Osteoblast (primary cell): ENCODE measurements around the gene KMT5C. TPM values are rescaled to one million over a fixed set of nuclear protein-coding genes. Genes with fewer than 3 reads are reported as not detected.

Source experiments
- DNase-seq: peaks from one replicate; pipeline ENCODE4 v3.0.0; 2011; ENCODE audit warnings: low spot score, mixed read lengths; ENCODE audit not compliant: insufficient read length; ENCODE audit errors: missing footprints
- H2AFZ ChIP-seq: 2 replicates; pipeline ENCODE4 v1.6.0; 2011; ENCODE audit warnings: mild to moderate bottlenecking, low read length
- H3K27ac ChIP-seq: 2 replicates; pipeline ENCODE4 v1.5.1; 2011; ENCODE audit warnings: mild to moderate bottlenecking, low read depth, low read length, moderate library complexity
- H3K27me3 ChIP-seq: 2 replicates; pipeline ENCODE4 v1.6.0; 2012; ENCODE audit warnings: mild to moderate bottlenecking, control low read depth, inconsistent platforms, low read length, moderate library complexity; ENCODE audit not compliant: insufficient read depth
- H3K36me3 ChIP-seq: 2 replicates; pipeline ENCODE4 v1.5.1; 2011; ENCODE audit warnings: mild to moderate bottlenecking, low read length, control low read depth, moderate library complexity; ENCODE audit not compliant: insufficient read depth
- H3K4me1 ChIP-seq: 2 replicates; pipeline ENCODE4 v1.5.1; 2011; ENCODE audit warnings: mild to moderate bottlenecking, low read length, control low read depth, moderate library complexity; ENCODE audit not compliant: insufficient read depth
- H3K4me2 ChIP-seq: 2 replicates; pipeline ENCODE4 v1.6.0; 2011; ENCODE audit warnings: mild to moderate bottlenecking, low read length; ENCODE audit not compliant: insufficient read depth
- H3K4me3 ChIP-seq: fragments of 200-600 bp; sonication (generic); 3 replicates; pipeline ENCODE4 v1.5.1; 2012; ENCODE audit warnings: mild to moderate bottlenecking, low read length, inconsistent platforms; ENCODE audit not compliant: insufficient read depth
- H3K79me2 ChIP-seq: 2 replicates; pipeline ENCODE4 v1.6.0; 2012; ENCODE audit warnings: mild to moderate bottlenecking, low read length, control low read depth, inconsistent platforms; ENCODE audit not compliant: insufficient read depth
- H3K9me3 ChIP-seq: 2 replicates; pipeline ENCODE4 v1.5.1; 2011; ENCODE audit warnings: low read depth, low read length, control low read depth
- H4K20me1 ChIP-seq: 2 replicates; pipeline ENCODE4 v1.6.0; 2012; ENCODE audit warnings: mild to moderate bottlenecking, low read length, control low read depth; ENCODE audit not compliant: insufficient read depth
- CTCF ChIP-seq: IDR thresholded peaks from 2 replicates; pipeline ENCODE4 v1.5.1; 2011; ENCODE audit warnings: mild to moderate bottlenecking, low read depth, low read length, moderate library complexity; ENCODE audit errors: extremely low read depth
- total RNA-seq: library from RNA; depleted of rRNA; stranded (reverse); fragments of >200 nt; gene quantifications from 2 replicates; pipeline ENCODE4 v1.2.3, GENCODE V29; 2012

KMT5C gene
- total RNA-seq, 1 donor: 10.9 TPM

- DNase-seq: peak; percentile 84
- Histone ChIP-seq H3K36me3 (peaks cover 49% of the 10 kb centered on the region), H3K4me1 (peaks cover 35% of the 10 kb centered on the region), H3K4me2 (peak overlapping the region; percentile 97), H3K9me3 (no peaks in the 10 kb centered on the region), H3K27ac (peak overlapping the region; percentile 88), H2AFZ (no peak overlapping the region), H3K4me3 (peak overlapping the region; percentile 95), H3K27me3 (no peaks in the 10 kb centered on the region), H3K79me2 (peaks cover 56% of the 10 kb centered on the region), H4K20me1 (peaks cover 57% of the 10 kb centered on the region)
- no peak for TF ChIP-seq CTCF
These were observed 46.9 kb downstream of the KMT5C start for GRCh38 chr19:55386493-55386971.

- Histone ChIP-seq H3K9me3 (no peaks in the 10 kb centered on the region), H3K4me2 (peak overlapping the region; percentile 97), H2AFZ (no peak overlapping the region), H3K36me3 (peaks cover 55% of the 10 kb centered on the region), H3K27me3 (no peaks in the 10 kb centered on the region), H3K4me1 (peaks cover 35% of the 10 kb centered on the region), H3K4me3 (peak overlapping the region; percentile 95), H3K27ac (peak overlapping the region; percentile 23), H3K79me2 (peaks cover 56% of the 10 kb centered on the region), H4K20me1 (peaks cover 64% of the 10 kb centered on the region)
- TF ChIP-seq CTCF: no peak
- DNase-seq: peak; percentile 36
These were observed 48.2 kb downstream of the KMT5C start for GRCh38 chr19:55387736-55388497.

GRCh38 chr19:55389386-55390317 is 50.0 kb downstream of the KMT5C start:
- no peaks in the 10 kb centered on the region for H3K9me3 ChIP-seq
- H2AFZ ChIP-seq: no peak overlapping the region
- H3K4me3 ChIP-seq: no peak overlapping the region
- peaks cover 28% of the 10 kb centered on the region for H3K4me1 ChIP-seq
- H4K20me1 ChIP-seq: peaks cover 64% of the 10 kb centered on the region
- no peak for TF ChIP-seq CTCF
- H3K27ac ChIP-seq: peak overlapping the region; percentile 33
- peak; percentile 63 for DNase-seq
- no peaks in the 10 kb centered on the region for H3K27me3 ChIP-seq
- H3K79me2 ChIP-seq: peaks cover 56% of the 10 kb centered on the region
- peak overlapping the region; percentile 97 for H3K4me2 ChIP-seq
- H3K36me3 ChIP-seq: peaks cover 55% of the 10 kb centered on the region
